ENCODE results near the gene STX18. TPM values are rescaled to one million over a fixed set of nuclear protein-coding genes. Genes with fewer than 3 reads are reported as not detected.

Gene STX18
- total and polyA plus RNA-seq, 2 of the 13 experiments (the other 11 are each of a cell fraction or from before 2014, with no cell fraction given): 23.9 to 37.1 TPM

DNA sequence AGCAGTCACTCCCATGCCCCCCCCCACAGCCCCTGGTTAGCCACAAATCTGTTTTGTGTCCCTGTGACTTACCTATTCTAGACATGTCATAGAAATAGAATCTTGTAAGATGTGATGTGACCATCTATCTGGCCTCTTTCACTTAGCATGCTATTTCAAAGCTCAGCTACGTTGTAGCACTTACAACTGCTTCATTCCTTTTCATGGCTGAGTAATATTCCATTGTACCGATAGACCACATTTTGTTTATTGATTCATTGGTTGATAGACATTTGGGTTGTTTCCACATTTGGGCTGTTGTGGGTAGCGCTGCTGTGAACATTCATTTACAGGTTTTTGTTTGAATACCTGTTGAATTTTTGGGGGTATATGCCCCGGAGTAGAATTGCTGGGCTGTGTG, 143.4 kb downstream of the STX18 start (continued):
- TF ChIP-seq, protein P1, sequence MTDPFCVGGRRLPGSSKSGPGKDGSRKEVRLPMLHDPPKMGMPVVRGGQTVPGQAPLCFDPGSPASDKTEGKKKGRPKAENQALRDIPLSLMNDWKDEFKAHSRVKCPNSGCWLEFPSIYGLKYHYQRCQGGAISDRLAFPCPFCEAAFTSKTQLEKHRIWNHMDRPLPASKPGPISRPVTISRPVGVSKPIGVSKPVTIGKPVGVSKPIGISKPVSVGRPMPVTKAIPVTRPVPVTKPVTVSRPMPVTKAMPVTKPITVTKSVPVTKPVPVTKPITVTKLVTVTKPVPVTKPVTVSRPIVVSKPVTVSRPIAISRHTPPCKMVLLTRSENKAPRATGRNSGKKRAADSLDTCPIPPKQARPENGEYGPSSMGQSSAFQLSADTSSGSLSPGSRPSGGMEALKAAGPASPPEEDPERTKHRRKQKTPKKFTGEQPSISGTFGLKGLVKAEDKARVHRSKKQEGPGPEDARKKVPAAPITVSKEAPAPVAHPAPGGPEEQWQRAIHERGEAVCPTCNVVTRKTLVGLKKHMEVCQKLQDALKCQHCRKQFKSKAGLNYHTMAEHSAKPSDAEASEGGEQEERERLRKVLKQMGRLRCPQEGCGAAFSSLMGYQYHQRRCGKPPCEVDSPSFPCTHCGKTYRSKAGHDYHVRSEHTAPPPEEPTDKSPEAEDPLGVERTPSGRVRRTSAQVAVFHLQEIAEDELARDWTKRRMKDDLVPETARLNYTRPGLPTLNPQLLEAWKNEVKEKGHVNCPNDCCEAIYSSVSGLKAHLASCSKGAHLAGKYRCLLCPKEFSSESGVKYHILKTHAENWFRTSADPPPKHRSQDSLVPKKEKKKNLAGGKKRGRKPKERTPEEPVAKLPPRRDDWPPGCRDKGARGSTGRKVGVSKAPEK (CRISPR knock-in tag; IDR thresholded peaks at IDR 0.05; ENCODE audit: borderline replicate concordance): no peak
- TF ChIP-seq, protein P2, sequence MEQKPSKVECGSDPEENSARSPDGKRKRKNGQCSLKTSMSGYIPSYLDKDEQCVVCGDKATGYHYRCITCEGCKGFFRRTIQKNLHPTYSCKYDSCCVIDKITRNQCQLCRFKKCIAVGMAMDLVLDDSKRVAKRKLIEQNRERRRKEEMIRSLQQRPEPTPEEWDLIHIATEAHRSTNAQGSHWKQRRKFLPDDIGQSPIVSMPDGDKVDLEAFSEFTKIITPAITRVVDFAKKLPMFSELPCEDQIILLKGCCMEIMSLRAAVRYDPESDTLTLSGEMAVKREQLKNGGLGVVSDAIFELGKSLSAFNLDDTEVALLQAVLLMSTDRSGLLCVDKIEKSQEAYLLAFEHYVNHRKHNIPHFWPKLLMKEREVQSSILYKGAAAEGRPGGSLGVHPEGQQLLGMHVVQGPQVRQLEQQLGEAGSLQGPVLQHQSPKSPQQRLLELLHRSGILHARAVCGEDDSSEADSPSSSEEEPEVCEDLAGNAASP (CRISPR knock-in tag; IDR thresholded peaks at IDR 0.05; ENCODE audit: borderline replicate concordance): no peak
- TF ChIP-seq SMAD3 (CRISPR knock-in tag; IDR thresholded peaks at IDR 0.05) (no peak), RBM39 (IDR thresholded peaks at IDR 0.05; ENCODE audit: low read depth, low read length, poor library complexity, severe bottlenecking) (no peak), KLF13 (CRISPR knock-in tag; IDR thresholded peaks at IDR 0.05) (no peak), MAFK (conservative IDR thresholded peaks at IDR 0.05 in 1 of 2, IDR thresholded peaks at IDR 0.05 in 1 of 2; ENCODE audit: low read length in 2 of 2) (no peak), ARNTL (CRISPR knock-in tag; IDR thresholded peaks at IDR 0.05) (no peak), ZNF264 (CRISPR knock-in tag; IDR thresholded peaks at IDR 0.05) (no peak)
- TF ChIP-seq, protein P3, sequence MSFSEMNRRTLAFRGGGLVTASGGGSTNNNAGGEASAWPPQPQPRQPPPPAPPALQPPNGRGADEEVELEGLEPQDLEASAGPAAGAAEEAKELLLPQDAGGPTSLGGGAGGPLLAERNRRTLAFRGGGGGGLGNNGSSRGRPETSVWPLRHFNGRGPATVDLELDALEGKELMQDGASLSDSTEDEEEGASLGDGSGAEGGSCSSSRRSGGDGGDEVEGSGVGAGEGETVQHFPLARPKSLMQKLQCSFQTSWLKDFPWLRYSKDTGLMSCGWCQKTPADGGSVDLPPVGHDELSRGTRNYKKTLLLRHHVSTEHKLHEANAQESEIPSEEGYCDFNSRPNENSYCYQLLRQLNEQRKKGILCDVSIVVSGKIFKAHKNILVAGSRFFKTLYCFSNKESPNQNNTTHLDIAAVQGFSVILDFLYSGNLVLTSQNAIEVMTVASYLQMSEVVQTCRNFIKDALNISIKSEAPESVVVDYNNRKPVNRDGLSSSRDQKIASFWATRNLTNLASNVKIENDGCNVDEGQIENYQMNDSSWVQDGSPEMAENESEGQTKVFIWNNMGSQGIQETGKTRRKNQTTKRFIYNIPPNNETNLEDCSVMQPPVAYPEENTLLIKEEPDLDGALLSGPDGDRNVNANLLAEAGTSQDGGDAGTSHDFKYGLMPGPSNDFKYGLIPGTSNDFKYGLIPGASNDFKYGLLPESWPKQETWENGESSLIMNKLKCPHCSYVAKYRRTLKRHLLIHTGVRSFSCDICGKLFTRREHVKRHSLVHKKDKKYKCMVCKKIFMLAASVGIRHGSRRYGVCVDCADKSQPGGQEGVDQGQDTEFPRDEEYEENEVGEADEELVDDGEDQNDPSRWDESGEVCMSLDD (CRISPR knock-in tag; IDR thresholded peaks at IDR 0.05; ENCODE audit: borderline replicate concordance): no peak

All from HepG2 (cell line).